HepG2 (cell line): ENCODE results near the gene SCAMP3. TPM values are rescaled to one million over a fixed set of nuclear protein-coding genes. Genes with fewer than 3 reads are reported as not detected.

ENCODE experiments used
- ATAC-seq: fragments of 200-7000 bp; cut with Tn5 transposase; 3 replicates; pipeline ENCODE4 v1.9.1; 2020; ENCODE audit warnings: mild to moderate bottlenecking, moderate library complexity
- BruUV-seq: library from RNA; stranded (reverse); fragments of 400-500 nt; replicated peaks from 2 replicates; lab custom pipeline; 2021; lab: Mats Ljungman, UMichigan
- CTCF ChIA-PET: fragments of 300-600 bp; formaldehyde crosslinking; extraction: SDS; loops from one replicate; lab custom pipeline; 2021; ENCODE audit warnings: low total read pairs, inconsistent platforms, low intra/inter-chr PET ratio; lab: Yijun Ruan, JAX
- POLR2A ChIA-PET: fragments of 350-600 bp; sonication (Branson Sonifier 250); formaldehyde crosslinking; loops from one replicate; lab custom pipeline; 2020; ENCODE audit warnings: antibody characterized with exemption, inconsistent platforms; lab: Yijun Ruan, JAX
- DNase-seq: peaks from one replicate; pipeline ENCODE4 v3.0.0-alpha.2; 2015; ENCODE audit warnings: low spot score
- FAIRE-seq: peaks from 3 replicates; lab custom pipeline; 2011; peaks lifted over from hg19 to GRCh38; lab: Jason Lieb, UNC
- H2AFZ ChIP-seq: one replicate; pipeline ENCODE4 v1.6.1; 2011; ENCODE audit warnings: low read length, inconsistent platforms
- H3K27ac ChIP-seq: fragments of 300-600 bp; 3 replicates; pipeline ENCODE4 v1.8.0; 2011; ENCODE audit warnings: mixed run types, mild to moderate bottlenecking, mixed read lengths, low read length, inconsistent platforms; ENCODE audit not compliant: insufficient read depth; ENCODE audit errors: extremely low read length
- H3K27me3 ChIP-seq, 2 experiments: fragments of 200-600 bp in 1 of 2; 2 replicates in 1 of 2; 3 replicates in 1 of 2; pipeline versions ENCODE4 v1.6.0 to v1.8.0; 2011; ENCODE audit warnings: low read length in 2 of 2, mild to moderate bottlenecking in 2 of 2, moderate library complexity in 2 of 2, inconsistent platforms in 1 of 2; ENCODE audit not compliant: insufficient read depth in 2 of 2, control insufficient read depth in 1 of 2
- H3K36me3 ChIP-seq, 2 experiments: fragments of 200-600 bp in 1 of 2; replicated peaks in 1 of 2; 2 replicates in 1 of 2; 3 replicates in 1 of 2; pipeline versions ENCODE4 v1.5.1 to v1.8.0; 2011; ENCODE audit warnings: low read length in 2 of 2, inconsistent platforms in 1 of 2; ENCODE audit not compliant: insufficient read depth in 2 of 2, control insufficient read depth in 1 of 2
- H3K4me1 ChIP-seq: 2 replicates; pipeline ENCODE4 v1.5.1; 2012; ENCODE audit warnings: low read length, inconsistent platforms; ENCODE audit not compliant: insufficient read depth
- H3K4me2 ChIP-seq: 2 replicates; pipeline ENCODE4 v1.6.0; 2011; ENCODE audit warnings: low read depth, low read length, inconsistent platforms
- H3K4me3 ChIP-seq, 3 experiments: fragments of 200-600 bp in 1 of 3; sonication (generic), shearing (Covaris generic) in 1 of 3; replicated peaks in 1 of 3; 2 replicates each; pipeline ENCODE4 v1.5.1; 2011 to 2016; ENCODE audit warnings: low read length in 3 of 3, inconsistent platforms in 2 of 3, low read depth in 2 of 3, mild to moderate bottlenecking in 2 of 3, control low read depth in 1 of 3, mixed read lengths in 1 of 3; ENCODE audit not compliant: insufficient read depth in 1 of 3
- H3K79me2 ChIP-seq: one replicate; pipeline ENCODE4 v1.6.1; 2011; ENCODE audit warnings: low read length, inconsistent platforms; ENCODE audit not compliant: insufficient read depth
- H3K9ac ChIP-seq: 2 replicates; pipeline ENCODE4 v1.6.0; 2011; ENCODE audit warnings: mild to moderate bottlenecking, low read depth, low read length, inconsistent platforms; ENCODE audit not compliant: insufficient read depth
- H3K9me3 ChIP-seq: 2 replicates; pipeline ENCODE4 v1.5.1; 2012; ENCODE audit warnings: mild to moderate bottlenecking, low read length
- H4K20me1 ChIP-seq: 2 replicates; pipeline ENCODE4 v1.6.0; 2011; ENCODE audit warnings: inconsistent platforms, mild to moderate bottlenecking, low read length, moderate library complexity; ENCODE audit not compliant: insufficient read depth
- SALL2 ChIP-seq: sonication (generic); formaldehyde crosslinking; IDR thresholded peaks from 2 replicates; pipeline ENCODE4 v1.8.1; 2023; ENCODE audit warnings: mild to moderate bottlenecking, missing genetic modification reagents, inconsistent platforms
- ZNF557 ChIP-seq: sonication (generic); formaldehyde crosslinking; IDR thresholded peaks from 2 replicates; pipeline ENCODE4 v1.4.0; 2020; ENCODE audit warnings: missing genetic modification reagents
- ZNF652 ChIP-seq: IDR thresholded peaks from 2 replicates; pipeline ENCODE4 v1.6.1; 2016; ENCODE audit warnings: low read depth, borderline replicate concordance
- WGBS: methylation state at CpG from one replicate; pipeline ENCODE4 v1.1.6; 2017; ENCODE audit warnings: low lambda C conversion rate; 5-methylcytosine and 5-hydroxymethylcytosine counted together
- in situ Hi-C: cut with HindIII; loops from 2 replicates; pipeline ENCODE4 v1.10.0; 2017; ENCODE audit warnings: low pct_unique_long_range_greater_than_20kb; ENCODE audit not compliant: extremely low pct_ligation_motif_present
- intact Hi-C: fragments of 100-400 bp; cut with micrococcal nuclease; formaldehyde crosslinking; loops from one replicate; pipeline ENCODE4 v1.10.0; 2022; ENCODE audit not compliant: unreplicated experiment
- polyA plus RNA-seq, 8 experiments: library from polyadenylated mRNA; depleted of rRNA in 3 of 8; stranded (reverse) in 7 of 8; unstranded in 1 of 8; fragments of >200 nt; fragmentation: Illumina TruSeq in 4 of 8; extraction: Trizol in 4 of 8; gene quantifications; 2 replicates each; pipeline versions ENCODE4 v1.2.1 to v1.2.3, GENCODE V29; 2011 to 2016; ENCODE audit warnings: low read depth in 4 of 8, missing spikeins in 1 of 8, mixed read lengths in 1 of 8; ENCODE audit not compliant: insufficient read depth in 1 of 8
- total RNA-seq, 5 experiments: library from RNA; depleted of rRNA; stranded (reverse); fragments of >200 nt; fragmentation: Illumina TruSeq; extraction: Trizol; gene quantifications; 2 replicates each; pipeline ENCODE4 v1.2.3, GENCODE V29; 2016; ENCODE audit warnings: low read depth in 1 of 5
- TF ChIP-seq, protein P1 (sequence below): sonication (generic); formaldehyde crosslinking; IDR thresholded peaks from 2 replicates; pipeline ENCODE4 v1.8.0; 2022; ENCODE audit warnings: mild to moderate bottlenecking, missing genetic modification reagents
- TF ChIP-seq, protein P2 (sequence below): sonication (generic); formaldehyde crosslinking; IDR thresholded peaks from 2 replicates; pipeline ENCODE4 v1.8.0; 2022; ENCODE audit warnings: mild to moderate bottlenecking, missing genetic modification reagents, moderate library complexity
- TF ChIP-seq, protein P3 (sequence below): sonication (generic); formaldehyde crosslinking; conservative IDR thresholded peaks from 2 replicates; pipeline ENCODE4 v1.4.0; 2020; ENCODE audit warnings: mild to moderate bottlenecking, missing genetic modification reagents, moderate library complexity

Gene SCAMP3
- total and polyA plus RNA-seq, 2 of the 13 experiments (the other 11 are each of a cell fraction or from before 2014, with no cell fraction given), result 46.8 to 83.3 TPM

DNA sequence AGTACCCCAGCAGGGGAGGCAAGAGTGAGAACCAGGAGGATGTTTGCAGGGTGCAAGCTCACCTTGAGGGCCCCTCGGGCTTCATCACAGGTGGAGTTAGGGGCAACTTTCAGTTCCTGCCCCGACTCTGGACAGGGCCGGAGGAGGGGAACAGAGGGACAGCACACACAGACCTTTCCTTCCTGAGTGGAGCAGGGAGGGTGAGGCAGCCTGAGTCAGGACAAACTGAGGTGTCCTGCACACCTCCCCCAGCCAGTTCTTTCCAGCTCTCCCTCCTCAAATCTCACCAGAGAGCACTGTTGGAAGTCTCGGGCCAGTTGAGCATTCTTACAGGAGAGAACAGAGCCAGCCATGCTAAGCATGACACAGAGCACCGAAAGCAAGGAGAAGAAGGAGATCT lies 8.4 kb downstream of the SCAMP3 start:
- no TSS peak for BruUV-seq
- no peak for FAIRE-seq

DNA sequence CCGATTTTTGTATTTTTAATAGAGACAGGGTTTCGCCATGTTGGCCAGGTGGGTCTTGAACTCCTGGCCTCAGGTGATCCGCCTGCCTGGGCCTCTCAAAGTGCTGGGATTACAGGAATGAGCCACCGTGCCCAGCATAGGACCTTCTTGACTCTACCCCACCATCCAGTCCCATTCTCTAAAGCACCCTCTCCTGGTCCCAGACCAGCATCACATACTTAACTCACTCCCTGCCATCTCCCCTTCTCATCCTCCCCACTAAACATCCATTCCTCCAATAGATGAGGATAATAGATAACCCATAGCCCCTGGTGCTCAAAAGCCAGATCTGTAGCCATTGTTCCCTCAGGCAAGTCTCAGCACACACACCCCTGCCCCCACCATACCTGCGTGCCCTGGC lies 9.0 kb downstream of the SCAMP3 start:
- 90% methylated on average over 5 of the region's 5 CpGs for WGBS
- Histone ChIP-seq H4K20me1 (no peaks in the 10 kb centered on the region), H3K36me3 (no peaks in the 10 kb centered on the region; a peak in 1 of 5 replicates), H3K27ac (peak overlapping the region; percentile 4), H3K4me2 (peak overlapping the region; percentile 99), H3K4me1 (peaks cover 45% of the 10 kb centered on the region), H3K4me3 (no peak overlapping the region; a peak in 2 of 6 replicates), H3K9ac (no peak overlapping the region), H3K79me2 (peaks cover 8% of the 10 kb centered on the region), H3K9me3 (no peaks in the 10 kb centered on the region), H2AFZ (no peak overlapping the region), H3K27me3 (no peaks in the 10 kb centered on the region)
- ATAC-seq (no peak), FAIRE-seq (no peak), DNase-seq (no peak)
- in situ Hi-C loops (loop anchor here (10.0 kb wide), 1 partner anchor 52 kb away; the partner anchor contains the start of genes FDPS and PKLR), intact Hi-C loops (no loop called here)
- TF ChIP-seq, protein P1, sequence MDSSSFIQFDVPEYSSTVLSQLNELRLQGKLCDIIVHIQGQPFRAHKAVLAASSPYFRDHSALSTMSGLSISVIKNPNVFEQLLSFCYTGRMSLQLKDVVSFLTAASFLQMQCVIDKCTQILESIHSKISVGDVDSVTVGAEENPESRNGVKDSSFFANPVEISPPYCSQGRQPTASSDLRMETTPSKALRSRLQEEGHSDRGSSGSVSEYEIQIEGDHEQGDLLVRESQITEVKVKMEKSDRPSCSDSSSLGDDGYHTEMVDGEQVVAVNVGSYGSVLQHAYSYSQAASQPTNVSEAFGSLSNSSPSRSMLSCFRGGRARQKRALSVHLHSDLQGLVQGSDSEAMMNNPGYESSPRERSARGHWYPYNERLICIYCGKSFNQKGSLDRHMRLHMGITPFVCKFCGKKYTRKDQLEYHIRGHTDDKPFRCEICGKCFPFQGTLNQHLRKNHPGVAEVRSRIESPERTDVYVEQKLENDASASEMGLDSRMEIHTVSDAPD (CRISPR knock-in tag), result no peak
- TF ChIP-seq, protein P2, sequence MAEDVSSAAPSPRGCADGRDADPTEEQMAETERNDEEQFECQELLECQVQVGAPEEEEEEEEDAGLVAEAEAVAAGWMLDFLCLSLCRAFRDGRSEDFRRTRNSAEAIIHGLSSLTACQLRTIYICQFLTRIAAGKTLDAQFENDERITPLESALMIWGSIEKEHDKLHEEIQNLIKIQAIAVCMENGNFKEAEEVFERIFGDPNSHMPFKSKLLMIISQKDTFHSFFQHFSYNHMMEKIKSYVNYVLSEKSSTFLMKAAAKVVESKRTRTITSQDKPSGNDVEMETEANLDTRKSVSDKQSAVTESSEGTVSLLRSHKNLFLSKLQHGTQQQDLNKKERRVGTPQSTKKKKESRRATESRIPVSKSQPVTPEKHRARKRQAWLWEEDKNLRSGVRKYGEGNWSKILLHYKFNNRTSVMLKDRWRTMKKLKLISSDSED (CRISPR knock-in tag), result no peak
- TF ChIP-seq, protein P3, sequence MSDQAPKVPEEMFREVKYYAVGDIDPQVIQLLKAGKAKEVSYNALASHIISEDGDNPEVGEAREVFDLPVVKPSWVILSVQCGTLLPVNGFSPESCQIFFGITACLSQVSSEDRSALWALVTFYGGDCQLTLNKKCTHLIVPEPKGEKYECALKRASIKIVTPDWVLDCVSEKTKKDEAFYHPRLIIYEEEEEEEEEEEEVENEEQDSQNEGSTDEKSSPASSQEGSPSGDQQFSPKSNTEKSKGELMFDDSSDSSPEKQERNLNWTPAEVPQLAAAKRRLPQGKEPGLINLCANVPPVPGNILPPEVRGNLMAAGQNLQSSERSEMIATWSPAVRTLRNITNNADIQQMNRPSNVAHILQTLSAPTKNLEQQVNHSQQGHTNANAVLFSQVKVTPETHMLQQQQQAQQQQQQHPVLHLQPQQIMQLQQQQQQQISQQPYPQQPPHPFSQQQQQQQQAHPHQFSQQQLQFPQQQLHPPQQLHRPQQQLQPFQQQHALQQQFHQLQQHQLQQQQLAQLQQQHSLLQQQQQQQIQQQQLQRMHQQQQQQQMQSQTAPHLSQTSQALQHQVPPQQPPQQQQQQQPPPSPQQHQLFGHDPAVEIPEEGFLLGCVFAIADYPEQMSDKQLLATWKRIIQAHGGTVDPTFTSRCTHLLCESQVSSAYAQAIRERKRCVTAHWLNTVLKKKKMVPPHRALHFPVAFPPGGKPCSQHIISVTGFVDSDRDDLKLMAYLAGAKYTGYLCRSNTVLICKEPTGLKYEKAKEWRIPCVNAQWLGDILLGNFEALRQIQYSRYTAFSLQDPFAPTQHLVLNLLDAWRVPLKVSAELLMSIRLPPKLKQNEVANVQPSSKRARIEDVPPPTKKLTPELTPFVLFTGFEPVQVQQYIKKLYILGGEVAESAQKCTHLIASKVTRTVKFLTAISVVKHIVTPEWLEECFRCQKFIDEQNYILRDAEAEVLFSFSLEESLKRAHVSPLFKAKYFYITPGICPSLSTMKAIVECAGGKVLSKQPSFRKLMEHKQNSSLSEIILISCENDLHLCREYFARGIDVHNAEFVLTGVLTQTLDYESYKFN, result no peak
- peak; percentile 77 for TF ChIP-seq ZNF652 (CRISPR knock-in tag)
- POLR2A ChIA-PET, result interaction anchor here (0.6 kb wide), 1 partner anchor 20 kb away, joined by 3 read pairs; the partner anchor contains the start of gene CLK2
- no TSS peak for BruUV-seq
- CTCF ChIA-PET, result interaction anchor here (4.0 kb wide), 1 partner anchor 71 kb away, joined by 71 read pairs; no protein-coding TSS in a partner anchor

More for the DNA sequence above, 8.4 kb downstream of the SCAMP3 start:
- no peaks in the 10 kb centered on the region for H3K9me3 ChIP-seq
- ATAC-seq, result no peak
- in situ Hi-C loops (loop anchor here (10.0 kb wide), 1 partner anchor 51 kb away; the partner anchor contains the start of genes FDPS and PKLR), intact Hi-C loops (no loop called here)
- WGBS, result 48% methylated on average over 5 of the region's 5 CpGs
- H3K9ac ChIP-seq, result peak overlapping the region; percentile 72; the same call in 1 of the 2 replicates
- H3K27ac ChIP-seq, result peak overlapping the region; percentile 4
- H3K4me1 ChIP-seq, result peaks cover 45% of the 10 kb centered on the region
- H3K36me3 ChIP-seq, result peaks cover 3 to 5% of the 10 kb centered on the region in 2 experiments; a peak in 2 of 5 replicates
- TF ChIP-seq ZNF557 (CRISPR knock-in tag) (no peak), SALL2 (CRISPR knock-in tag) (no peak)
- TF ChIP-seq, all 625 proteins: peak for 0
- POLR2A ChIA-PET, result no interaction called here
- Histone ChIP-seq H3K27me3 (no peaks in the 10 kb centered on the region), H3K4me3 (peak overlapping the region; percentile 16 to 83 (median 72); a peak in 4 of 6 replicates), H3K79me2 (peaks cover 8% of the 10 kb centered on the region), H3K4me2 (peak overlapping the region; percentile 99), H4K20me1 (no peaks in the 10 kb centered on the region), H2AFZ (no peak overlapping the region)
- CTCF ChIA-PET, result no interaction called here
- no peak for DNase-seq
